D721Med (cell line): ENCODE measurements around the gene FAM47E.
"Not testable (repeated sequence)": the region's sequence is repeated elsewhere in the genome, so short reads cannot be mapped to it uniquely, and the experiment has no call there.

Experiments
- DNase-seq: peaks from one replicate; pipeline ENCODE4 v3.0.0; 2011; ENCODE audit warnings: low spot score; ENCODE audit not compliant: insufficient read length
- FAIRE-seq: peaks from 2 replicates; lab custom pipeline; 2011; peaks lifted over from hg19 to GRCh38; lab: Jason Lieb, UNC
- CTCF ChIP-seq: IDR thresholded peaks from 2 replicates; pipeline ENCODE4 v1.5.1; 2012; ENCODE audit warnings: mild to moderate bottlenecking, control low read depth; ENCODE audit not compliant: insufficient read depth; ENCODE audit errors: missing control alignments

FAM47E gene

GRCh38 chr4:76275486-76276124 is 24.1 kb downstream of the FAM47E start:
- no peak for TF ChIP-seq CTCF
- no peak for FAIRE-seq
- no peak for DNase-seq

- no peak for TF ChIP-seq CTCF
- FAIRE-seq, result no peak
Measured at GRCh38 chr4:76276813-76277212, 25.3 kb downstream of the FAM47E start.

DNA sequence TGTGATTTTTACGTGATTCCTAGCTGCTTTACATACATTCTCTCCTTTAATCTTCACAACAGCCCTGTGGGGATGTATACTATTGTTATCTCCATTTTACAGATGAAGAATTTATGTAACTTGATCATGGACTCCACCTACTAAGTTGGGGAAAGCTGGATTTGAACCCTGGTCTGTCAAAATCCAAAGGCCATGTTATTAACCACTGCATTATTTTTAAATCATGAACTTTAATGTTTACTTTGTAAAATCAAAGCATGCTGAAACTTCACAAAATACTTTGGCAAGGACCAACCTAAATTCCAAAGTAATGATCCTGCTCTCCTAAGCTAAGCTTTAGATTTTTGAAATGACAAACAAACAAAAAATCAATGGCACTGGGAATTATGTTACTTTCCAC is 26.1 kb downstream of the FAM47E start:
- DNase-seq (no peak), FAIRE-seq (no peak)
- TF ChIP-seq CTCF, result no peak

More at GRCh38 chr4:76276813-76277212, 25.3 kb downstream of the FAM47E start:
- DNase-seq, result no peak

DNA sequence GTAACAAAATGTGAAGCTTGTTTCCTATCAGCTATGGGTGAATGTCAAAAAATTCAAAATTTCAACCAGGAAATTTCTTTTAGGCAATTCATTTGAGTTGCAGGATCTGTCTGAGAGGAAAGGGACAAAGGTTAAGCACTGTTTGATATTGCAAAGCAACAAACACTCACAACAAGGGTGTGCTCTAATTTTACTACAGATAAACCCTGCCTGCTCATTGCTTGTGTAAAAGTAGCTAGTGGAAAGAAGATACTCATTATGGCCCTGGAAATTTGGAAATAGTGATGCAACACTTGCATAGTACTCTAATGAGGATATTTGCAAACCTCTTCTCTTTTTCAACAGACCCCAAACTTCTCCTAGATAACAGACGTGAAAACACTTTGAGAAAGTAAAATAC is 27.1 kb downstream of the FAM47E start:
- no peak for TF ChIP-seq CTCF
- DNase-seq, result no peak
- no peak for FAIRE-seq

- FAIRE-seq (no peak), DNase-seq (no peak)
- no peak for TF ChIP-seq CTCF
Measured at GRCh38 chr4:76279462-76279861, 27.9 kb downstream of the FAM47E start.

DNA sequence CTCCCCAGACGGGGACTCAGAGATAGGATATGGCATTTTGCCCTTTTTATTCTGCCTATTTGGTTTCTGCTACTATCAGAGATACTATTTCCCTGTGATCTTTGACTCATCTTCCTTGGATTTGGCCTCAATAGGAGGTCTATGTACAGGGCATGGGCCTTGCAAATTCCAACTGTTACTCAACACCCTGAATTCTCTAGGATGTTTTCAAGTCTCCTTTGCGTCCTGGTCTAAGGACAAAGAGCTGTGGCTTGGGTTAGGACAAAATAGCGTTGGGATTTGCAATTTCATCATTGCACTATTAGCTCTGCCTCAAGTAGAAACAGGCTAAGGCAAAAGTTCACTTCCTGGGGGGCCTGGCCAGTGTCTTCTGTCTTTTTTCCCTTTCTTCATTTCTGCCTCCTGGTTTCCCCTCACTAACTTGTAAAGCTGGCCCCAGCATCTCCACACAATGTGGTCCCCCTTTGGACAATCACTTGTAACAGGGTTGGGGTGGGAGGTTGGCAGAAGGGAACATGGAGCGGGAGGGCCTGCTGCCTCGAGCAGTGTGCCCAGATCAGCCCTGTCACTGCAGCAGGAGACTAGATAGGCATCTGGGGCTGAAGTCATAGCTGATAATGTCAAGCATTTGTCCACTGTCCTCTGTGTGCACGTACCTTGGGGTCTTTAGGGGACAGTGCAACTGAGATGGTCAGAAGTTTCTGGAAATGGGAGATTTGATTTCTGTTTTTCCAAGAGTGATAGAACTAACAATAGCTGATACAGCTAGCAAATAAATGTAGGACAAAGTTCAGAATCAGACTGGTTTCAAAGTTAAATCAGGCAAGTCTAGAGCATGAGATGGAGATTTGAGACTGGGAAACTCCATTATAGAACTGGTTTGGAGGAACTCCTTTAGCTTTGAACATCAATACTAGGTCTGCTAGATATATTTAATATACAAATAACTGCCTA is 29.2 kb downstream of the FAM47E start:
- FAIRE-seq (no peak), DNase-seq (no peak)
- no peak for TF ChIP-seq CTCF

DNA sequence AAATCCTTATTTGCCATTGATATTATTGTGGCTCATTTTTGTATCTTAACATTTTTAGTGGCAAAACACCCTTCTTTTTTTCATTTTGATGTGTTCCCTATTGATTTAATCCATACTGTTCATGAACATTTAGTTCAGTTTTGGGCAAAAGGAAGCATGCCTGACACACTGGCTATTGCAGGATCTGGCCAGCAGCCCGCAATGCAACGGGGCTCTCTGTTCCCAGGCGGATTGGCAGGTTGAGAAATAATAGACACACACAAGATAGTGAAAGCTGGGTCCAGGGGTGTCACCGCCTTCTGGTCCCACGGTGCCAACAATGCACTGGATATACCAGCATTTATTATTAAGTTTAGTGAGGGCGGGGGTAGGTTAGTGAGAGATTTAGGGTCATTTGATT is 30.1 kb downstream of the FAM47E start:
- DNase-seq, FAIRE-seq: not testable (repeated sequence)
